MM.1S (cell line): Measurements from ENCODE around the gene STAMBP.

ENCODE experiments used
- EZH2 ChIP-seq: fragments of 300-600 bp; sonication (generic); optimal IDR thresholded peaks from 2 replicates; pipeline ENCODE3; 2017; ENCODE audit warnings: low read depth, mild to moderate bottlenecking, antibody characterized with exemption, low read length, mixed read lengths
- EZH2phosphoT487 ChIP-seq: fragments of 300-600 bp; sonication (generic); IDR thresholded peaks from 2 replicates; pipeline ENCODE4 v1.6.1; 2018; ENCODE audit warnings: antibody characterized with exemption, low read length
- TF ChIP-seq, protein P1 (sequence below): fragments of 300-600 bp; sonication (generic); IDR thresholded peaks from 2 replicates; pipeline ENCODE4 v1.5.1; 2016; ENCODE audit warnings: antibody characterized with exemption, low read length, mixed read lengths

DNA sequence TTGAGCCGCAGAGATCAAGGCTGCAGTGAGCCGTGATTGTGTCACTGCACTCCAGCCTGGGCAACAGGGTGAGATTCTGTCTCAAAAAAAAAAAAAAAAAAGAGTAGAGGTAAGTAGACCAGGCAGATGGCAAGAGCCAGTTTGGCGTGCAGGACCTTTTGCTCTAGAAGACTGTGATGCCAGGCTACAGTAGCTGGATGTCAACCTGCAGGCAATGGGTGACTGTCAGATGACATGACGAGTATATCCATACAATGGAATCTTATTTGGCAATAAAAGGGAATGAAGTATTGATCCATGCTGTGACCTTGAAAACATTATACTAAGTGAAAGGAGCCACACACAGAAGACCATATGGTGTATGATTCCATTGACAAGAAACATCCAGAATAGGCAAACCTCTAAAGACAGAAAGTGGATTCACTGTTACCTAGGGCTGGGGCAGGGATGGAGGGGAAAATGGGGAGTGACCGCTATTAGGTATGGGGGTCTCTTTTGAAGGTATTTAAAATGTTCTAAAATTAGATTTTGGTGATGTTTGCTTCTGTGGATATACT, 86.8 kb downstream of the STAMBP start:
- TF ChIP-seq, protein P1, sequence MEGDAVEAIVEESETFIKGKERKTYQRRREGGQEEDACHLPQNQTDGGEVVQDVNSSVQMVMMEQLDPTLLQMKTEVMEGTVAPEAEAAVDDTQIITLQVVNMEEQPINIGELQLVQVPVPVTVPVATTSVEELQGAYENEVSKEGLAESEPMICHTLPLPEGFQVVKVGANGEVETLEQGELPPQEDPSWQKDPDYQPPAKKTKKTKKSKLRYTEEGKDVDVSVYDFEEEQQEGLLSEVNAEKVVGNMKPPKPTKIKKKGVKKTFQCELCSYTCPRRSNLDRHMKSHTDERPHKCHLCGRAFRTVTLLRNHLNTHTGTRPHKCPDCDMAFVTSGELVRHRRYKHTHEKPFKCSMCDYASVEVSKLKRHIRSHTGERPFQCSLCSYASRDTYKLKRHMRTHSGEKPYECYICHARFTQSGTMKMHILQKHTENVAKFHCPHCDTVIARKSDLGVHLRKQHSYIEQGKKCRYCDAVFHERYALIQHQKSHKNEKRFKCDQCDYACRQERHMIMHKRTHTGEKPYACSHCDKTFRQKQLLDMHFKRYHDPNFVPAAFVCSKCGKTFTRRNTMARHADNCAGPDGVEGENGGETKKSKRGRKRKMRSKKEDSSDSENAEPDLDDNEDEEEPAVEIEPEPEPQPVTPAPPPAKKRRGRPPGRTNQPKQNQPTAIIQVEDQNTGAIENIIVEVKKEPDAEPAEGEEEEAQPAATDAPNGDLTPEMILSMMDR, result no peak
- TF ChIP-seq EZH2, result no peak
- TF ChIP-seq EZH2phosphoT487, result no peak
